Neutrophil (primary cell): ENCODE results near the gene GPATCH8.

Experiments used
- H3K27ac ChIP-seq: fragments of 200-600 bp; sonication (generic); 2 replicates; pipeline ENCODE4 v1.5.1; 2016; ENCODE audit warnings: mild to moderate bottlenecking, moderate library complexity
- H3K27me3 ChIP-seq: fragments of 200-600 bp; sonication (generic); 2 replicates; pipeline ENCODE4 v1.6.0; 2016; ENCODE audit warnings: mild to moderate bottlenecking
- H3K36me3 ChIP-seq: fragments of 200-600 bp; sonication (generic); 2 replicates; pipeline ENCODE4 v1.5.1; 2017
- H3K4me1 ChIP-seq, 2 experiments: fragments of 200-600 bp in 1 of 2; sonication (generic) in 1 of 2; 1 replicate in 1 of 2; 2 replicates in 1 of 2; pipeline versions ENCODE4 v1.5.1 to v1.6.1; 2013 to 2016; ENCODE audit warnings: low read depth in 1 of 2, low read length in 1 of 2, mild to moderate bottlenecking in 1 of 2, moderate library complexity in 1 of 2; ENCODE audit not compliant: control insufficient read depth in 1 of 2, insufficient read depth in 1 of 2
- H3K4me3 ChIP-seq, 2 experiments: fragments of 200-600 bp in 1 of 2; sonication (generic) in 1 of 2; 1 replicate in 1 of 2; 2 replicates in 1 of 2; pipeline ENCODE4 v1.5.1; 2013 to 2016; ENCODE audit warnings: low read depth in 1 of 2, low read length in 1 of 2, mild to moderate bottlenecking in 1 of 2, moderate library complexity in 1 of 2
- H3K9me3 ChIP-seq: fragments of 200-600 bp; sonication (generic); 2 replicates; pipeline ENCODE4 v1.5.1; 2016
- CTCF ChIP-seq: fragments of 200-600 bp; sonication (generic); IDR thresholded peaks from 2 replicates; pipeline ENCODE4 v1.5.1; 2016; ENCODE audit warnings: antibody characterized with exemption

Gene GPATCH8

DNA sequence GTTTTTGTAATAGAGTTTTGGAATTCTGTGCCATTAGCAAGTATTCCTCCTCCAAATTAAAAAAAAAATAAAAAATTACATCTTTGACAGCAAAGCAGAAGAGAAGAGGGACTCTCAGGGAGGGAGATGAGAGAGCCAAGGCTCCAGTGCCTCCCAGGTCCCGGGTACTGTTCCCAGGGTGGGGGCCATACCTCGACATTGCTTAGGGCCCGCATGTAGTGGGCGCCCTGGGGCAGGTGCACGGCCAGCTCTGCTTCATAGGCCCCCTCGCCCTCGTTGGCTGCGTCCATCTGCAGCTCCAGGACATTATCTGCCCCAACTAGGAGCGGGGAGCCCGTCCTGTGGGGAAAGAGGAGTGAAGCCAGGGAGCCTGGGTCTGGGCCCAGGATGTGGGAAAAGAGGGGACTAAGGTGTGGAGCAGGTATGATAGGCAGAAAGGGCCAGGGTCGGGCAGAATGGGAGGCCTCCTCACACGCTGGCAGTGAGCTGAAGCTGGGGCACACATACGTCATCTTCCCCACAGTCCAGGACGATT lies 125.0 kb downstream of the GPATCH8 start:
- no peak overlapping the region for H3K4me3 ChIP-seq
- peaks cover 50% of the 10 kb centered on the region for H3K27me3 ChIP-seq
- H3K4me1 ChIP-seq: no peaks in the 10 kb centered on the region
- H3K36me3 ChIP-seq: no peaks in the 10 kb centered on the region
- no peak overlapping the region for H3K27ac ChIP-seq
- TF ChIP-seq CTCF: no peak
- no peaks in the 10 kb centered on the region for H3K9me3 ChIP-seq

GRCh38 chr17:44376779-44377178 lies 126.4 kb downstream of the GPATCH8 start:
- no peak overlapping the region for H3K27ac ChIP-seq
- no peaks in the 10 kb centered on the region for H3K9me3 ChIP-seq
- H3K4me3 ChIP-seq: no peak overlapping the region
- H3K27me3 ChIP-seq: peaks cover 49% of the 10 kb centered on the region
- H3K4me1 ChIP-seq: no peaks in the 10 kb centered on the region
- TF ChIP-seq CTCF: no peak
- H3K36me3 ChIP-seq: no peaks in the 10 kb centered on the region

DNA sequence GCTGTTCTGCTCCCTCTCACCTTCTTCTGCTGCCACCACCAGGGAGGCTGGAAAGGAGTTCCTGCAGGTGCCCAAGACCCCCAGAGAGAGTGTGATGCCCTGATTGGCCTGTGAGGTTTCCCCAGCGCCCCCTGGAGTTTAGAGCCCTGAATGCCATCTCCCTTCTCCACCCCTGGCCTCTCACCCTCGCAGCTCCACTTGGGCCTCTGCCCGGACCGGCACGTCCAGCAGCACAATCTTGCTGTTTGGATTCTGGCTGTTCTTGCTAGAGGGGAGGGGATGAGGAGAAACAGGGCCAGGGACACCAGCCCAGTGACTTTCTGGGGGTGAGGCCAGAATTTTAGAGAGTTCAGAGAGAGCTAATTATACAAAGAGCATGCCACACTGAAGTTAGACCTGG lies 127.1 kb downstream of the GPATCH8 start:
- Histone ChIP-seq H3K27me3 (peaks cover 49% of the 10 kb centered on the region), H3K4me1 (no peaks in the 10 kb centered on the region), H3K9me3 (no peaks in the 10 kb centered on the region), H3K27ac (no peak overlapping the region), H3K36me3 (no peaks in the 10 kb centered on the region), H3K4me3 (no peak overlapping the region)
- TF ChIP-seq CTCF: no peak

DNA sequence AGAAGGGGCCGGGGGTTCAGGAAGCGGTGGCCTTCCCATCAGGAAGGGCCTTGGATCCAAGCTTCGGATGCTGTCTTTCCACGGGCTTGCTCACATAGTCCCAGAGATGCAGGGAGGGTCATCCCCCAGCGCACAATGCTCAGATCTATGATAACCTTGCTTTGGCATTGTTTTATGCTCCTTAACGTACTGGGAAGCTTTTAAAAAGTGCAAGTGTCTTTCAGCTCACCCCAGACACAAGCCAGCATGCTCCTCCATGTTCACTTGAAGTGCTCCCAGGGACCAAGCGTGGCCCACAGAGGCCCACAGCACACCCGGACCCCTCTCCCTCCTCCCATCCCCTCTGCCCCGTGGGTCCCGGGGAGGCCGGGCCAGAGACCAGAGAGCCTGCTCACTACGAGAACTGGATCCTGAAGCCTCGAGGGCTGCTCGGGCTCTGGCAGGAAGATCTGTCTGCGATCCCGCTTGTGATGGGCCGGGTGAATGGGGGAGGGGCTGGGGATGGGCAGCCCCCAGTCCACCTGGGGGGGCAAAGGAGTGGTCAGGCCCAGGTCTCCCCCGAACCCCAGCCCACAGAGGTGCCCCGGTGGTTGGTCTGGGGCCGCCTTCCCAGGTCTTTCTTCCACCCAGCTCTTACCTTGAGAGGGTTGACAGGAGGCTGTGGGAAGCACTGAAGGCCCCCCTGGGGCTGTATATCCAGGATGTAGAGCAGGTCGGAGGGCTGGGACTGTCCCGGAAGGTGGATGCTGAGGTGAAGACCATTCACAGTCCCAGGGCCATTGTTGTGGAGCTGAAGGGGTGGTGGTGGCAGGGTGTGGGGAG lies 127.8 kb downstream of the GPATCH8 start:
- H3K4me1 ChIP-seq: no peaks in the 10 kb centered on the region
- no peak overlapping the region for H3K27ac ChIP-seq
- H3K4me3 ChIP-seq: no peak overlapping the region
- H3K9me3 ChIP-seq: no peaks in the 10 kb centered on the region
- H3K36me3 ChIP-seq: no peaks in the 10 kb centered on the region
- TF ChIP-seq CTCF: no peak
- H3K27me3 ChIP-seq: peaks cover 55% of the 10 kb centered on the region

DNA sequence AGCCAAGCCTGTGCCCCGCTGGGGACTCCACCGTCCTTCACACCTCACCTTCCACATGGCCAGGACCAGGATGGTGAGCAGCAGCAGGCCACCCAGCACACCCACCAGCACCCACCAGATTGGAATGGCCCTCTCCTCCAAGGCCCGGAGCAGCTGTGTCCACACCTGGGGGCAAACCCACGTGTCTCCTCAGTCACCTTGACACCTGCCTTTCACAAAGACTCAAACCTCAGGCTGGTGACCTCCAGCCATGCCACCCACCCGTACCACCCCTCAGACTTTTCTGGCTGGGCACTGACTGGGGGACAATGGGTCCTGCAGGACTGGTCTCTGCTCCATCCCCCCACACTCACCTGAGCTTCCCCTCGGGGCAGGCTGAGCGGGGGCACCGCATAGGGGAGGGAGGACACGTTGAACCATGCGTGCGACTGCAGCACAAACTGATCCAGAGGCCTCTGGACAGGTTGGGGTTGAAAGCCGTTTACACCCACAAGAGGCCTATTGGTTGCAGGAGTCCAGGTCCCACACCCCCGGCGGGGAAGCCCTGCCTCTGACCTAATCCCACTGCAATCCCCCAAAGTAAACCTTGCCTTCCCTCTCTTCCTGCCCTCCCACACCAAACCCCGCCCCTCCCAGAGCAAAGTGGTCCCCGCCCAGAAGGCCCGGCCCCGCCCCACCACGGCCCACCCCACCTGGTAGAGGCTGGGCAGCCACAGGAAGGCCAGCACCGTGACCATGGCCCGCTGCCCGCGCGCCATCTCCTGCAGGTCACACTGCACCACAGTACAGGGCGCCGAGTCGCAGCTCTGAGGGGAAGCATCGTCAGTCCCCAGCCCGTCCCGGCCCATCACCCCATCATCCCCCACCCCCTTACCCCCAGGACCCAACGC lies 128.7 kb downstream of the GPATCH8 start:
- Histone ChIP-seq H3K4me1 (no peaks in the 10 kb centered on the region), H3K27me3 (peaks cover 64% of the 10 kb centered on the region), H3K36me3 (no peaks in the 10 kb centered on the region), H3K4me3 (no peak overlapping the region), H3K27ac (no peak overlapping the region), H3K9me3 (no peaks in the 10 kb centered on the region)
- TF ChIP-seq CTCF: no peak
